ENCODE results near the gene SHANK1. TPM values are rescaled to one million over a fixed set of nuclear protein-coding genes. Genes with fewer than 3 reads are reported as not detected.
A peak's percentile ranks its signal among the peaks of the same experiment; 100 is the strongest.
"Not testable (repeated sequence)": the region's sequence is repeated elsewhere in the genome, so short reads cannot be mapped to it uniquely, and the experiment has no call there.

SHANK1 gene
- 1 to 10 TPM in 1 of 2 donors, under 1 TPM in 1; 0.28 to 1.6 TPM for total RNA-seq

DNA sequence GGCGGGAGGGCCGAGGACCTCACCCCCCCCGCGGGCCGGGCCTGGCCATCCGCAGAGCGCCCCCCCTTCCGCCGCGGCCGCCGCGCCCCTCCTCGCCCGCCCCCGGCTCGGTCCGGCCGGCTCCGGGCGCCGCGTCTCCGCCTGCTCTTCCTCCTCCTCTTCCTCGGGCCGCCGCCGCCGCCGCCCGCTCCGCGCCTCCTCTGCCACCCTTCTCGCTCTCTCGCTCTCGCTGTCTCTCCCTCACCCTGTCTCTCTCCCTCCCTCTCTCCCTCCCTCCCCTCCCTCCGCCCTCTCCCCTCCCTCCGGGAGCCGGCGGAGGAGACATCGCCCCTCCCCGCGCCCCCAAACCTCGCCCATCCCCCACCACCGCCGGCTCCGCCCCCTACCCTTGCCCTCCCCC lies at the start of gene SHANK1:
TSS of gene SHANK1 (minus strand) at position 237 of the 400 bp plus-strand sequence. CDS start 2,883 bp downstream, outside the sequence.
- Histone ChIP-seq H3K27me3 (replicated peaks; ENCODE audit: insufficient read depth) (no peaks in the 10 kb centered on the region), H3K4me3 (peak within 1 kb of the TSS; percentile 55), H3K36me3 (no peaks in the 10 kb centered on the region), H3K4me1 (ENCODE audit: control insufficient read depth in 1 of 2, low read depth in 2 of 2) (peaks cover 8 to 13% of the 10 kb centered on the region in 2 donors), H3K27ac (no peak within 1 kb of the TSS), H3K9me3 (no peaks in the 10 kb centered on the region)
- TF ChIP-seq, protein P1, sequence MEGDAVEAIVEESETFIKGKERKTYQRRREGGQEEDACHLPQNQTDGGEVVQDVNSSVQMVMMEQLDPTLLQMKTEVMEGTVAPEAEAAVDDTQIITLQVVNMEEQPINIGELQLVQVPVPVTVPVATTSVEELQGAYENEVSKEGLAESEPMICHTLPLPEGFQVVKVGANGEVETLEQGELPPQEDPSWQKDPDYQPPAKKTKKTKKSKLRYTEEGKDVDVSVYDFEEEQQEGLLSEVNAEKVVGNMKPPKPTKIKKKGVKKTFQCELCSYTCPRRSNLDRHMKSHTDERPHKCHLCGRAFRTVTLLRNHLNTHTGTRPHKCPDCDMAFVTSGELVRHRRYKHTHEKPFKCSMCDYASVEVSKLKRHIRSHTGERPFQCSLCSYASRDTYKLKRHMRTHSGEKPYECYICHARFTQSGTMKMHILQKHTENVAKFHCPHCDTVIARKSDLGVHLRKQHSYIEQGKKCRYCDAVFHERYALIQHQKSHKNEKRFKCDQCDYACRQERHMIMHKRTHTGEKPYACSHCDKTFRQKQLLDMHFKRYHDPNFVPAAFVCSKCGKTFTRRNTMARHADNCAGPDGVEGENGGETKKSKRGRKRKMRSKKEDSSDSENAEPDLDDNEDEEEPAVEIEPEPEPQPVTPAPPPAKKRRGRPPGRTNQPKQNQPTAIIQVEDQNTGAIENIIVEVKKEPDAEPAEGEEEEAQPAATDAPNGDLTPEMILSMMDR (IDR thresholded peaks at IDR 0.05), result no peak
- ATAC-seq (ENCODE audit: insufficient number of reproducible peaks, low FRiP score, low read depth) (no peak), DNase-seq (ENCODE audit: low spot score) (no peak)

DNA sequence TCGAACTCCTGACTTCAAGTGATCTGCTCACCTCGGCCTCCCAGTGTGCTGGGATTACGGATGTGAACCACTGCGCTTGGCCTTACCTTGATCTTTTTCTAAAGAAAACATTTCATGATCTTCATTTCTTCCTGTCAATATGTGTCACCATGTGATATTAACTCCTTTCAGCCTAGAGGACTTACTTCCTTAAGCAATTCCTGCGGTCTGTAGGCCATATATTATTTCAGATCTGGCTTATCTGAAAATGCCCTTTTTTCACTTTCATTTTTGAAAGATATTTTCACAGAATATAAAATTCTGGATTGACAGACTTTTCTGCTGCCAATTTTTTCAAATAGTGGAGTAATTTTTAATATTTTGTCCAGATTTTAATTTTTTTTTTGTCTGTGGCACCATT lies 48.7 kb upstream of the SHANK1 start:
- no peaks in the 10 kb centered on the region for H3K27me3 ChIP-seq (replicated peaks; ENCODE audit: insufficient read depth)
- no peaks in the 10 kb centered on the region for H3K36me3 ChIP-seq
- TF ChIP-seq, protein P1 (IDR thresholded peaks at IDR 0.05), result no peak
- H3K4me1 ChIP-seq (ENCODE audit: control insufficient read depth in 1 of 2, low read depth in 2 of 2), result no peaks in the 10 kb centered on the region
- DNase-seq (ENCODE audit: low spot score), result no peak
- H3K27ac ChIP-seq, result no peak overlapping the region
- H3K9me3 ChIP-seq, result peaks cover 2% of the 10 kb centered on the region
- no peak overlapping the region for H3K4me3 ChIP-seq
- no peak for ATAC-seq (ENCODE audit: insufficient number of reproducible peaks, low FRiP score, low read depth)

DNA sequence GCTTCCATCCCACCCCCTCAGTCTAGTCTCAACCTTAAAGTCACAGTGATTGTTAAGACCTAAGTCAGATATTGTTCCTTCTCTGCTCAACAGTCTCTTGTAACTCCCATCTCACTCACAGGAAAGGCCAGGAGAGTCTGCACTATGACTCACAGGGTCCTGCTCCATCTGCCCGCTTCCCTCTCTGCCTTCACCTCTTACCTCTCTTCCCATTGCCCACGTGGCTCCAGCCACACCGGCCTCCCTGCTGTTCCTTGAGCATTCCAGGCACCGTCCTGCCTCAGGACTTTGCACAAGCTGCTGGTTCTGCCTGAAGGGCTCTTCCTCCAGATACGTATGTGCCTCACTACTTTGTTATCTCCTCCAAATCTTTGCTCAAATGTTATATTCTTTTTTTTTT lies 47.7 kb upstream of the SHANK1 start:
- H3K27me3 ChIP-seq (replicated peaks; ENCODE audit: insufficient read depth); H3K4me1 ChIP-seq (ENCODE audit: control insufficient read depth in 1 of 2, low read depth in 2 of 2); H3K9me3 ChIP-seq; DNase-seq (ENCODE audit: low spot score); H3K27ac ChIP-seq; ATAC-seq (ENCODE audit: insufficient number of reproducible peaks, low FRiP score, low read depth); H3K4me3 ChIP-seq; H3K36me3 ChIP-seq: not testable (repeated sequence)

DNA sequence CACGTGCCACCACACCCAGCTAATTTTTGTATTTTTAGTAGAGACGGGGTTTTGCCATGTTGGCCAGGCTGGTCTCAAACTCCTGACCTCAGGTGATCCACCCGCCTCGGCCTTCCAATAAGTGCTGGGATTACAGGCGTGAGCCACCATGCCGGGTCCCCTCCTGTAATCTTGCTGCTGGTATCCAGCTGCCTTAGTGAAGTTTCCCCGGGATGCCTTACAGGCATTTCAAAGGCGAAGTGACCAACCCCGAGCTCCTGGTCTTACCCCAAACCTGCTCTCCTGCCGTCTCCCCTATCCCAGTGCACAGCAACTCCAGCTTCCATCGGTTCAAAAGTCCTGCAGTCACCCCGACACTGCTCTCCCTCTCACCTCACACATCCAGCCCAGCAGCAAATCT lies 47.1 kb upstream of the SHANK1 start:
- H3K4me1 ChIP-seq (ENCODE audit: control insufficient read depth in 1 of 2, low read depth in 2 of 2); H3K4me3 ChIP-seq; DNase-seq (ENCODE audit: low spot score); H3K27me3 ChIP-seq (replicated peaks; ENCODE audit: insufficient read depth); H3K36me3 ChIP-seq; H3K27ac ChIP-seq; H3K9me3 ChIP-seq; ATAC-seq (ENCODE audit: insufficient number of reproducible peaks, low FRiP score, low read depth): not testable (repeated sequence)

DNA sequence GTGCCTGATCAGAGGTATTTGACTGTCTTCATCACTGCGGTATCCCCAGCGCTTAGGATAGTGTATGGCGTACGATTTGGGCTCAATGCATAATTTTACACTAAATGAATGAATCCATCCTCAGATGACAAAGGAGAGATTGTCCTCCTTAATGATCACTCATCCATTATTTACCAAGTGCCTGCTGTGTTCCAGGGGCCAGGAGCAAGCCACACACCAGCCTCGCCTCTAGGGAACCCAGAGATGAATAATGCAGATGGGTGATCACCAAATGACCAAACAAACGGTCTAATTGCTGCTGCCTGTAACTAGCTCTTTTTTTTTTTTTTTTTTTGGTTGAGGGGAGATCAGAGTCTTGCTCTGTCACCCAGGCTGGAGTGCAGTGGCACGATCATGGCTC lies 44.8 kb upstream of the SHANK1 start:
- no peak overlapping the region for H3K27ac ChIP-seq
- TF ChIP-seq, protein P1 (IDR thresholded peaks at IDR 0.05), result no peak
- DNase-seq (ENCODE audit: low spot score) (no peak), ATAC-seq (ENCODE audit: insufficient number of reproducible peaks, low FRiP score, low read depth) (no peak)
- no peaks in the 10 kb centered on the region for H3K9me3 ChIP-seq
- H3K36me3 ChIP-seq, result no peaks in the 10 kb centered on the region
- H3K27me3 ChIP-seq (replicated peaks; ENCODE audit: insufficient read depth), result no peaks in the 10 kb centered on the region
- no peak overlapping the region for H3K4me3 ChIP-seq
- no peaks in the 10 kb centered on the region for H3K4me1 ChIP-seq (ENCODE audit: control insufficient read depth in 1 of 2, low read depth in 2 of 2)

DNA sequence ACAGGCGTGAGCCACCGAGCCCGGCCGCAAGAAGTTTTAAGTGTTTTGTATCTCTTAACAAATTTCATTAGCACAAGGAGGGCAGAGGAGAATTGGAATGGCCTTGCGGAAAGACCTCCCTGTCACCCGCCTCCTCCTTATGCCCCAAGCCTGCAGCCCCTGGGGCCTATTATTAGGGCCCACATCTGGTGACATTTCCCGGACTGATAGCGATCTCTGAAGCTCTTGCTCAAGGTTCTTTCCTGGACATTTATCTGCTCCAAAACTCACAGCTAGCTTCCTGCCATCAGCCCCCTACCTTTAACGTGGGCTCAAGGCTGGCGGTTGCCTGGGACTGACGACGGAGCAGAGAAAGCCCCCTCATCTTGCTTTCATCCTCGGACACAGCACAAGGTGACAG lies 43.9 kb upstream of the SHANK1 start:
- not testable (repeated sequence) for H3K4me1 ChIP-seq (ENCODE audit: control insufficient read depth in 1 of 2, low read depth in 2 of 2); H3K36me3 ChIP-seq; H3K9me3 ChIP-seq; H3K4me3 ChIP-seq; DNase-seq (ENCODE audit: low spot score); H3K27me3 ChIP-seq (replicated peaks; ENCODE audit: insufficient read depth); H3K27ac ChIP-seq; ATAC-seq (ENCODE audit: insufficient number of reproducible peaks, low FRiP score, low read depth)

DNA sequence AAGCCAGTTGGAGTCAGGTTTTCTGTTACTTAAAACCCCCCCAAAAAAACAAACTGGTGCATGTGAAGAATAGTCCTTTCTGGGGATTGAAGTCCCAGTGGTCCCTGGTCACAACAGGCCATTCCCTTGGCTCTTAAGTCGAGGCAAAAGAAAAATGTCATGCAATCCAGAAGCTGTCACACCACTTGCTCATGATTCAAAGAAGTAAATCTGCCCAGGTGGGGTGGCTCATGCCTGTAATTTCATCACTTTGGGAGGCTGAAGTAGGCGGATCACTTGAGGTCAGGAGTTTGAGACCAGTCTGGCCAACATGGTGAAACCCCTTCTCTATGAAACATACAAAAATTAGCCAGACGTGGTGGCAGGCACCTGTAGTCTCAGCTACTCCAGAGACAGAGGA lies 41.9 kb upstream of the SHANK1 start:
- not testable (repeated sequence) for DNase-seq (ENCODE audit: low spot score); ATAC-seq (ENCODE audit: insufficient number of reproducible peaks, low FRiP score, low read depth); H3K27me3 ChIP-seq (replicated peaks; ENCODE audit: insufficient read depth)

More for the DNA sequence above, 41.9 kb upstream of the SHANK1 start:
- not testable (repeated sequence) for H3K36me3 ChIP-seq; H3K4me1 ChIP-seq (ENCODE audit: control insufficient read depth in 1 of 2, low read depth in 2 of 2); H3K9me3 ChIP-seq; H3K27ac ChIP-seq; H3K4me3 ChIP-seq
